H9 (cell line): Measurements from ENCODE around the gene OTOGL. TPM values are rescaled to one million over a fixed set of nuclear protein-coding genes. Genes with fewer than 3 reads are reported as not detected.

Source experiments
- DNase-seq: peaks from one replicate; pipeline ENCODE4 v3.0.0-alpha.2; 2017
- H2AFZ ChIP-seq: one replicate; pipeline ENCODE4 v1.6.1; 2013; ENCODE audit warnings: mild to moderate bottlenecking, low read length, control low read depth, moderate library complexity
- H2AK5ac ChIP-seq: 2 replicates; pipeline ENCODE4 v1.6.1; 2013; ENCODE audit warnings: low read length, control low read depth, mixed read lengths; ENCODE audit not compliant: insufficient read length
- H2BK120ac ChIP-seq: one replicate; pipeline ENCODE4 v1.6.1; 2013; ENCODE audit warnings: low read depth, mild to moderate bottlenecking, low read length, control low read depth, inconsistent platforms; ENCODE audit not compliant: poor library complexity, severe bottlenecking
- H2BK12ac ChIP-seq: 2 replicates; pipeline ENCODE4 v1.6.1; 2013; ENCODE audit warnings: low read length, control low read depth, mixed read lengths, low read depth; ENCODE audit not compliant: insufficient read length
- H2BK15ac ChIP-seq: 2 replicates; pipeline ENCODE4 v1.6.1; 2013; ENCODE audit warnings: low read depth, low read length, control low read depth
- H2BK20ac ChIP-seq: one replicate; pipeline ENCODE4 v1.6.1; 2013; ENCODE audit warnings: low read depth, mild to moderate bottlenecking, low read length, control low read depth, inconsistent platforms; ENCODE audit not compliant: poor library complexity, severe bottlenecking
- H2BK5ac ChIP-seq: 2 replicates; pipeline ENCODE4 v1.6.1; 2013; ENCODE audit warnings: low read length, control low read depth, mixed read lengths; ENCODE audit not compliant: insufficient read length
- H3K14ac ChIP-seq: 2 replicates; pipeline ENCODE4 v1.6.1; 2013; ENCODE audit warnings: low read length, control low read depth; ENCODE audit not compliant: insufficient read depth
- H3K18ac ChIP-seq: 2 replicates; pipeline ENCODE4 v1.6.1; 2013; ENCODE audit warnings: low read depth, mild to moderate bottlenecking, mixed read lengths, low read length, control low read depth; ENCODE audit not compliant: insufficient read length
- H3K23ac ChIP-seq: 2 replicates; pipeline ENCODE4 v1.6.1; 2013; ENCODE audit warnings: low read length, control low read depth, mixed read lengths, low read depth; ENCODE audit not compliant: insufficient read length
- H3K23me2 ChIP-seq: 2 replicates; pipeline ENCODE4 v1.6.1; 2013; ENCODE audit warnings: low read depth, mild to moderate bottlenecking, mixed read lengths, low read length, control low read depth; ENCODE audit not compliant: insufficient read length, poor library complexity, severe bottlenecking
- H3K27ac ChIP-seq: 2 replicates; pipeline ENCODE4 v1.5.1; 2013; ENCODE audit warnings: low read length, control low read depth, mixed read lengths, low read depth; ENCODE audit not compliant: insufficient read length
- H3K27me3 ChIP-seq: 2 replicates; pipeline ENCODE4 v1.6.1; 2013; ENCODE audit warnings: low read length, control low read depth, inconsistent platforms; ENCODE audit not compliant: insufficient read depth
- H3K4ac ChIP-seq: 2 replicates; pipeline ENCODE4 v1.6.1; 2013; ENCODE audit warnings: low read depth, mild to moderate bottlenecking, control low read depth, inconsistent platforms, low read length, moderate library complexity
- H3K4me1 ChIP-seq: 2 replicates; pipeline ENCODE4 v1.6.1; 2013; ENCODE audit warnings: low read length, control low read depth, inconsistent platforms; ENCODE audit not compliant: insufficient read depth
- H3K4me2 ChIP-seq: 2 replicates; pipeline ENCODE4 v1.6.1; 2013; ENCODE audit warnings: low read length, control low read depth, mixed read lengths; ENCODE audit not compliant: insufficient read length, insufficient read depth
- H3K56ac ChIP-seq: 2 replicates; pipeline ENCODE4 v1.6.1; 2013; ENCODE audit warnings: low read depth, mild to moderate bottlenecking, mixed read lengths, low read length, control low read depth; ENCODE audit not compliant: insufficient read length
- H3K79me1 ChIP-seq: 2 replicates; pipeline ENCODE4 v1.6.1; 2013; ENCODE audit warnings: low read depth, mild to moderate bottlenecking, moderate library complexity, low read length, control low read depth, inconsistent platforms; ENCODE audit not compliant: insufficient read depth, poor library complexity, severe bottlenecking
- H3K79me2 ChIP-seq: 2 replicates; pipeline ENCODE4 v1.6.1; 2013; ENCODE audit warnings: low read length, control low read depth, inconsistent platforms; ENCODE audit not compliant: insufficient read depth
- H3K9ac ChIP-seq: 2 replicates; pipeline ENCODE4 v1.6.1; 2013; ENCODE audit warnings: low read length, control low read depth, mixed read lengths; ENCODE audit not compliant: insufficient read length; ENCODE audit errors: extremely low read depth
- H3K9me3 ChIP-seq: one replicate; pipeline ENCODE4 v1.6.1; 2013; ENCODE audit warnings: low read depth, low read length, inconsistent platforms; ENCODE audit not compliant: control insufficient read depth
- H3T11ph ChIP-seq: one replicate; pipeline ENCODE4 v1.6.1; 2013; ENCODE audit warnings: mild to moderate bottlenecking, low read length, control low read depth, inconsistent platforms
- H4K20me1 ChIP-seq: one replicate; pipeline ENCODE4 v1.6.1; 2013; ENCODE audit not compliant: control insufficient read depth, insufficient read length, insufficient read depth
- H4K5ac ChIP-seq: 2 replicates; pipeline ENCODE4 v1.6.1; 2013; ENCODE audit warnings: low read depth, mild to moderate bottlenecking, mixed read lengths, low read length, control low read depth; ENCODE audit not compliant: insufficient read length
- H4K8ac ChIP-seq: replicated peaks from 2 replicates; pipeline ENCODE4 v1.6.1; 2013; ENCODE audit warnings: low read length, control low read depth, mixed read lengths, low read depth; ENCODE audit not compliant: insufficient read length
- H4K91ac ChIP-seq: 2 replicates; pipeline ENCODE4 v1.6.1; 2013; ENCODE audit warnings: low read depth, mild to moderate bottlenecking, moderate library complexity, mixed read lengths, low read length, control low read depth; ENCODE audit not compliant: insufficient read length
- H3K27ac Mint-ChIP-seq, 3 experiments: 2 replicates in 2 of 3; 3 replicates in 1 of 3; pipeline ENCODE4 v1.8.0; 2020 to 2021; ENCODE audit warnings: mixed read lengths in 3 of 3, mild to moderate bottlenecking in 1 of 3, moderate library complexity in 1 of 3
- H3K27me3 Mint-ChIP-seq: 2 replicates; pipeline ENCODE4 v1.8.0; 2021; ENCODE audit warnings: low read depth, mild to moderate bottlenecking, moderate library complexity, mixed read lengths
- H3K36me3 Mint-ChIP-seq, 3 experiments: 2 replicates in 2 of 3; 3 replicates in 1 of 3; pipeline ENCODE4 v1.8.0; 2020 to 2021; ENCODE audit warnings: low read depth in 3 of 3, mixed read lengths in 3 of 3; ENCODE audit not compliant: insufficient read depth in 1 of 3
- H3K4me1 Mint-ChIP-seq, 2 experiments: 2 replicates each; pipeline ENCODE4 v1.8.0; 2020; ENCODE audit warnings: mixed read lengths in 2 of 2
- H3K4me3 Mint-ChIP-seq, 2 experiments: 2 replicates in 1 of 2; 3 replicates in 1 of 2; pipeline ENCODE4 v1.8.0; 2020 to 2021; ENCODE audit warnings: mild to moderate bottlenecking in 2 of 2, mixed read lengths in 2 of 2, moderate library complexity in 1 of 2
- H3K9me3 Mint-ChIP-seq, 2 experiments: 2 replicates in 1 of 2; 3 replicates in 1 of 2; pipeline ENCODE4 v1.8.0; 2020; ENCODE audit warnings: mild to moderate bottlenecking in 2 of 2, mixed read lengths in 2 of 2, moderate library complexity in 1 of 2
- WGBS: extraction: QIAGEN DNeasy Blood & Tissue Kit; methylation state at CpG from one replicate; pipeline ENCODE4 v1.1.7; 2013; ENCODE audit warnings: missing lambda C conversion rate, low lambda C conversion rate, mixed read lengths; ENCODE audit not compliant: insufficient read length; ENCODE audit errors: extremely low coverage; 5-methylcytosine and 5-hydroxymethylcytosine counted together
- total RNA-seq: library from RNA; stranded (reverse); gene quantifications from 2 replicates; pipeline ENCODE4 v1.2.1, GENCODE V29; 2021
- TF ChIP-seq, protein P1 (sequence below): fragments of 200-600 bp; sonication (generic); conservative IDR thresholded peaks from 3 replicates; pipeline ENCODE4 v1.8.0; 2021; ENCODE audit warnings: antibody characterized with exemption, mild to moderate bottlenecking

OTOGL gene
- total RNA-seq, 1 experiment from 2014 or later: 0.11 TPM

- Histone ChIP-seq H2BK120ac (no peak overlapping the region), H3K23ac (no peak overlapping the region), H3K4ac (no peak overlapping the region), H3K4me2 (no peak overlapping the region), H3K14ac (no peak overlapping the region), H3K79me2 (no peaks in the 10 kb centered on the region), H3K18ac (no peak overlapping the region), H3K27ac (no peak overlapping the region), H2BK20ac (no peak overlapping the region), H3K27me3 (no peaks in the 10 kb centered on the region), H4K8ac (no peak overlapping the region), H2AFZ (no peak overlapping the region), H2BK5ac (no peak overlapping the region), H2BK15ac (no peak overlapping the region), H3K9me3 (no peaks in the 10 kb centered on the region), H4K91ac (no peak overlapping the region), H2BK12ac (no peak overlapping the region), H3T11ph (no peak overlapping the region), H4K5ac (no peak overlapping the region), H3K23me2 (no peaks in the 10 kb centered on the region), H3K79me1 (no peaks in the 10 kb centered on the region), H3K4me1 (no peaks in the 10 kb centered on the region), H2AK5ac (no peak overlapping the region), H4K20me1 (no peaks in the 10 kb centered on the region), H3K56ac (no peak overlapping the region), H3K9ac (no peak overlapping the region)
- DNase-seq: no peak
- no peaks in the 10 kb centered on the region for H3K27me3 Mint-ChIP-seq
- peaks cover 2 to 6% of the 10 kb centered on the region in 2 experiments; a peak in 3 of 4 replicates for H3K4me1 Mint-ChIP-seq
- TF ChIP-seq, protein P1, sequence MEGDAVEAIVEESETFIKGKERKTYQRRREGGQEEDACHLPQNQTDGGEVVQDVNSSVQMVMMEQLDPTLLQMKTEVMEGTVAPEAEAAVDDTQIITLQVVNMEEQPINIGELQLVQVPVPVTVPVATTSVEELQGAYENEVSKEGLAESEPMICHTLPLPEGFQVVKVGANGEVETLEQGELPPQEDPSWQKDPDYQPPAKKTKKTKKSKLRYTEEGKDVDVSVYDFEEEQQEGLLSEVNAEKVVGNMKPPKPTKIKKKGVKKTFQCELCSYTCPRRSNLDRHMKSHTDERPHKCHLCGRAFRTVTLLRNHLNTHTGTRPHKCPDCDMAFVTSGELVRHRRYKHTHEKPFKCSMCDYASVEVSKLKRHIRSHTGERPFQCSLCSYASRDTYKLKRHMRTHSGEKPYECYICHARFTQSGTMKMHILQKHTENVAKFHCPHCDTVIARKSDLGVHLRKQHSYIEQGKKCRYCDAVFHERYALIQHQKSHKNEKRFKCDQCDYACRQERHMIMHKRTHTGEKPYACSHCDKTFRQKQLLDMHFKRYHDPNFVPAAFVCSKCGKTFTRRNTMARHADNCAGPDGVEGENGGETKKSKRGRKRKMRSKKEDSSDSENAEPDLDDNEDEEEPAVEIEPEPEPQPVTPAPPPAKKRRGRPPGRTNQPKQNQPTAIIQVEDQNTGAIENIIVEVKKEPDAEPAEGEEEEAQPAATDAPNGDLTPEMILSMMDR: no peak
- WGBS: no CpG with 5 or more reads among the region's 1 CpG
- H3K36me3 Mint-ChIP-seq: 0 out of 7 replicates have a peak, but pooled peaks cover 0 to 2% (median 0%) of the 10 kb centered on the region in 3 experiments
- H3K9me3 Mint-ChIP-seq: peaks cover 0 to 2% of the 10 kb centered on the region in 2 experiments; a peak in 1 of 5 replicates
- 0 out of 7 replicates have a peak overlapping the region, but pooled peaks of 1 of the 3 experiments have one; percentile 48 for H3K27ac Mint-ChIP-seq
- no peak overlapping the region for H3K4me3 Mint-ChIP-seq
Observed at GRCh38 chr12:80154261-80154660, 54.9 kb downstream of the OTOGL start.
